Transverse colon (tissue), 4 donors: Measurements from ENCODE around the gene PRKCD. TPM values are rescaled to one million over a fixed set of nuclear protein-coding genes. Genes with fewer than 3 reads are reported as not detected.

Experiments
- DNase-seq: peaks from one replicate; pipeline ENCODE4 v3.0.0-alpha.2; 2019
- H3K27ac ChIP-seq, 4 donors: fragments of 200-600 bp; sonication (generic); 2 replicates each; pipeline ENCODE4 v1.5.1; 2016 to 2018; ENCODE audit warnings: inconsistent platforms in 4 of 4
- H3K27me3 ChIP-seq: fragments of 200-600 bp; sonication (generic); 2 replicates; pipeline ENCODE4 v1.5.1; 2017; ENCODE audit warnings: inconsistent platforms
- H3K36me3 ChIP-seq, 4 donors: fragments of 200-600 bp; sonication (generic); 2 replicates each; pipeline ENCODE4 v1.5.1; 2017 to 2019; ENCODE audit warnings: inconsistent platforms in 4 of 4
- H3K4me1 ChIP-seq, 4 donors: fragments of 200-600 bp; sonication (generic); 2 replicates each; pipeline ENCODE4 v1.5.1; 2017 to 2020; ENCODE audit warnings: inconsistent platforms in 4 of 4
- H3K4me3 ChIP-seq, 4 donors: fragments of 200-600 bp; sonication (generic); 1 replicate in 1 of 4; 2 replicates in 3 of 4; pipeline versions ENCODE4 v1.5.1 to v1.6.1; 2017 to 2019; ENCODE audit warnings: inconsistent platforms in 4 of 4
- H3K9me3 ChIP-seq, 2 donors: fragments of 200-600 bp; sonication (generic); 2 replicates each; pipeline ENCODE4 v1.5.1; 2017 to 2019; ENCODE audit warnings: inconsistent platforms in 2 of 2
- EP300 ChIP-seq: sonication (generic); formaldehyde crosslinking; IDR thresholded peaks from one replicate; pipeline ENCODE4 v1.6.1; 2017; ENCODE audit warnings: antibody characterized with exemption, low read depth
- POLR2A ChIP-seq: fragments of 450-650 bp; IDR thresholded peaks from one replicate; pipeline ENCODE4 v1.6.1; 2016; ENCODE audit warnings: antibody characterized with exemption, mild to moderate bottlenecking, moderate library complexity
- POLR2AphosphoS5 ChIP-seq, 3 donors: sonication (generic); formaldehyde crosslinking; IDR thresholded peaks; one replicate each; pipeline ENCODE4 v1.6.1; 2016; ENCODE audit warnings: antibody characterized with exemption in 3 of 3
- WGBS, 2 donors: methylation state at CpG; one replicate each; pipeline ENCODE4 v1.1.5; 2018; ENCODE audit warnings: low coverage in 1 of 2; 5-methylcytosine and 5-hydroxymethylcytosine counted together
- in situ Hi-C, 4 donors: fragments of 200-750 bp; cut with MboI; loops; one replicate each; pipeline versions ENCODE4 v1.15.0 to v1.15.1; 2017; ENCODE audit warnings: low sequenced_read_pairs in 3 of 4, low pct_ligation_motif_present in 1 of 4, low pct_unique_long_range_greater_than_20kb in 1 of 4
- intact Hi-C: fragments of 100-400 bp; cut with DNase I; formaldehyde crosslinking; loops from one replicate; pipeline ENCODE4 v1.15.1; 2023; ENCODE audit warnings: low total_unique reads
- total RNA-seq, 4 donors: library from RNA; depleted of rRNA; stranded (reverse); fragments of >200 nt; gene quantifications; one replicate each; pipeline ENCODE4 v1.1.0, GENCODE V29; 2016
- TF ChIP-seq, protein P1 (sequence below), 5 experiments: fragments of 200-600 bp in 3 of 5; fragments of 450-650 bp in 2 of 5; sonication (generic) in 3 of 5; IDR thresholded peaks; 1 replicate in 2 of 5; 2 replicates in 3 of 5; pipeline ENCODE4 v1.5.1; 2016 to 2017; ENCODE audit warnings: antibody characterized with exemption in 5 of 5, inconsistent platforms in 3 of 5, mild to moderate bottlenecking in 2 of 5, moderate library complexity in 1 of 5

PRKCD gene
- total RNA-seq, 4 donors from 2014 or later, result 43.8 to 78.9 (median 55.9) TPM

- no peak overlapping the region for H3K4me3 ChIP-seq
- no peak for TF ChIP-seq POLR2AphosphoS5 (IDR thresholded peaks at IDR 0.05)
- TF ChIP-seq, protein P1, sequence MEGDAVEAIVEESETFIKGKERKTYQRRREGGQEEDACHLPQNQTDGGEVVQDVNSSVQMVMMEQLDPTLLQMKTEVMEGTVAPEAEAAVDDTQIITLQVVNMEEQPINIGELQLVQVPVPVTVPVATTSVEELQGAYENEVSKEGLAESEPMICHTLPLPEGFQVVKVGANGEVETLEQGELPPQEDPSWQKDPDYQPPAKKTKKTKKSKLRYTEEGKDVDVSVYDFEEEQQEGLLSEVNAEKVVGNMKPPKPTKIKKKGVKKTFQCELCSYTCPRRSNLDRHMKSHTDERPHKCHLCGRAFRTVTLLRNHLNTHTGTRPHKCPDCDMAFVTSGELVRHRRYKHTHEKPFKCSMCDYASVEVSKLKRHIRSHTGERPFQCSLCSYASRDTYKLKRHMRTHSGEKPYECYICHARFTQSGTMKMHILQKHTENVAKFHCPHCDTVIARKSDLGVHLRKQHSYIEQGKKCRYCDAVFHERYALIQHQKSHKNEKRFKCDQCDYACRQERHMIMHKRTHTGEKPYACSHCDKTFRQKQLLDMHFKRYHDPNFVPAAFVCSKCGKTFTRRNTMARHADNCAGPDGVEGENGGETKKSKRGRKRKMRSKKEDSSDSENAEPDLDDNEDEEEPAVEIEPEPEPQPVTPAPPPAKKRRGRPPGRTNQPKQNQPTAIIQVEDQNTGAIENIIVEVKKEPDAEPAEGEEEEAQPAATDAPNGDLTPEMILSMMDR (IDR thresholded peaks at IDR 0.05), result no peak
- TF ChIP-seq EP300, result no peak
- TF ChIP-seq POLR2A, result no peak
- intact Hi-C loops, result no loop called here
- 87 to 92% methylated on average over 2 of the region's 2 CpGs for WGBS, 2 donors
- peaks cover 14 to 24% (median 20%) of the 10 kb centered on the region in 4 donors for H3K4me1 ChIP-seq
- DNase-seq, result no peak
- H3K9me3 ChIP-seq, result no peaks in the 10 kb centered on the region
- no peak overlapping the region for H3K27ac ChIP-seq
- in situ Hi-C loops, result no loop called here
- H3K36me3 ChIP-seq, result peaks cover 0 to 37% (median 18%) of the 10 kb centered on the region in 4 donors
- no peaks in the 10 kb centered on the region for H3K27me3 ChIP-seq
Measured at GRCh38 chr3:53126601-53127000, 34.4 kb upstream of the PRKCD start.

DNA sequence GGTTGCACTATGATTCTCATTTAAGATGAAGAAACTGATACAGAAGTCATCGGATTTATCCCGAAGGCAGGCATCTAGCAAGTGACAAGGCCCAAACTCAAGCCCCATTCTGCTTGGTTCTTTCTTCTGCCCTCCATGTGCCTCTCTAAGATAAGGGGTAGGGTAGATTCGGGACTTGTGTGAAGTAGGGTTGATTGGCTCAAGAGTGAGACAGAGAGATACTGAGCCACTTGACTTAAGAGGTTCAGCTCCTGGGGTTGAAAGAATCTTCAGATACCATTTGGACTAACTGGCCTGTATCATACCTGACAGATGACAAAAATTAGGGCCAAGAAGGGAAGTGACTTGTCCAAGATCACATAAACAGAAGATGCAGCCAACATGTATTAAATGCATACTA lies 31.7 kb upstream of the PRKCD start:
- Histone ChIP-seq H3K36me3 (peaks cover 0 to 16% (median 5%) of the 10 kb centered on the region in 4 donors), H3K27ac (peak overlapping the region; percentile 81 to 95 (median 94)), H3K4me3 (peak overlapping the region in 3 of 4 donors; percentile 63 to 97 (median 78)), H3K27me3 (no peaks in the 10 kb centered on the region), H3K4me1 (peaks cover 14 to 26% (median 21%) of the 10 kb centered on the region in 4 donors), H3K9me3 (no peaks in the 10 kb centered on the region)
- TF ChIP-seq POLR2AphosphoS5 (IDR thresholded peaks at IDR 0.05), result no peak
- TF ChIP-seq, protein P1 (IDR thresholded peaks at IDR 0.05), result no peak
- no peak for TF ChIP-seq EP300
- TF ChIP-seq POLR2A, result no peak
- 42 to 60% methylated on average over 2 to 3 of the region's 3 CpGs for WGBS, 2 donors
- DNase-seq, result no peak
- in situ Hi-C loops (no loop called here), intact Hi-C loops (no loop called here)

DNA sequence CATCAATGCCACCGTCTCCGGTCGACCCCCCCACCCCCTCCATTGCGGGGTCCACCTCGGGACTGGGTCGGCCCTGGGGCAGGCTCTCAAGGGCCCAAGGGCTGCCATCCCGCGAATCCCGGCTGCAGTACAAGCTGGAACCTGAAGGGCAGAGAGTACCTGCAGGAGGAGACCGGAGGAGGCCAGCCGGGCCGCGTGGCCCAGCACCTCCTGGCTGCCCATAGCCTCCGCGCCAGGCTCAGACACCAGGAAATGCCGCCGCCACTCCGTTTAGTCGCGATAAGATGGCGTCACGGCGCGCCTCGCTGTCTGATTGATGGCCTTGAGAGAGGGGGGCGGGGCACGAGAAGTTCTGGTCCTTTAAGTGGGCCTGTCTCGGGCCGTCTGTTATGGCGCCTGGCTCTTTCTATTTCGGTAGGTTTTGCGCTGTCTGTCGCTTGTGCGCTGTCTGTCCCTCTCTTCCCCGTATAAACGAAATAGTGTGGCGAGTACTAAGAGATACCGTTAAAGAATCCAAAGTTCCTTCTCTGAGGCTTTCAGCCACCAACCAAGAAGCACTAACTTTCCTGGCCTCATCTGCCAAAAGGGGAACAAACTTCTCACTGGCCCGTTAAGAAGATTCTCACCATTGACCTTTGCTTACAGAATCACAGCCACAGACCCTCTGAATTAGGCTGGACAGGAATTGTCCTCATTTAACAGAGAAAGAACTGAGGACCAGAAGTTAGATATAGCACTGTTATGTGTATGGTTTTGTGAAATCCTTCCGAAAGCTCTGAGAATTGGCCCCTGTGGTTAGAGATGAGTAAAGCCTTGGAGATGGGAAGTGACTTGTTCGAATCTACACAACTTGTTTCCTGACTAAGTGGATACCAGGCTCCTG lies 30.6 kb upstream of the PRKCD start, which contains the start of gene RFT1:
TSS of gene RFT1 (minus strand) at position 257 of the 883 bp plus-strand sequence. CDS start at position 222, 35 bp downstream.
- intact Hi-C loops, result loop anchor here (5.0 kb wide), 1 partner anchor 67 kb away; no protein-coding TSS in a partner anchor
- Histone ChIP-seq H3K9me3 (no peaks in the 10 kb centered on the region), H3K36me3 (peaks cover 0 to 7% (median under 1%) of the 10 kb centered on the region in 4 donors), H3K4me1 (peaks cover 14 to 30% (median 21%) of the 10 kb centered on the region in 4 donors), H3K4me3 (peak within 1 kb of the TSS; percentile 63 to 97 (median 85)), H3K27ac (peak within 1 kb of the TSS; percentile 81 to 95 (median 94)), H3K27me3 (no peaks in the 10 kb centered on the region)
- in situ Hi-C loops, result no loop called here
- TF ChIP-seq, protein P1 (IDR thresholded peaks at IDR 0.05), result peak in 4 of 5 experiments; percentile 15 to 55 (median 30)
- TF ChIP-seq POLR2A, result peak; percentile 81
- peak; percentile 72 to 87 (median 86) for TF ChIP-seq POLR2AphosphoS5 (IDR thresholded peaks at IDR 0.05)
- TF ChIP-seq EP300, result no peak
- peak; percentile 99 for DNase-seq
- 3 to 32% methylated on average over 2 to 35 of the region's 41 CpGs for WGBS, 2 donors

DNA sequence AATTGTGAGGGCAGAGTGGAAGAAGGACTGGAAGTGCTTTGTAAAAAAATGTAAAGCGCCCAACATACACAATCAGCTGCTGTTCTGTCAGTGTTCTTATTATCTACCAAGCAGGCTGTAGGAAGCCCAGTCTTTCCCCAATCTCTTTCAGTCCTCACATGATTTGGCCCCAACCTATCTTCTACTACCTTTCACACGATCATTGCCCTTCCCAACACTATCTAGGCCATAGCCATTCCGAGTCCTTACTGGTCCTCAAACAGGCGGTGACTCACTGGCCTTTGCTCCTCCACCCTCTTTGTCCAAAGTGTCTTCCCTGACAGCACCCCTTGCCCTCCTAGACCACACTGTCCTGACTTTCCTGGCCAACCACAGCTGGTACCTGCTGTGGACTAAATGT lies 29.9 kb upstream of the PRKCD start:
- no peak for TF ChIP-seq EP300
- no peak for TF ChIP-seq POLR2A
- TF ChIP-seq POLR2AphosphoS5 (IDR thresholded peaks at IDR 0.05), result no peak
- TF ChIP-seq, protein P1 (IDR thresholded peaks at IDR 0.05), result no peak
- Histone ChIP-seq H3K27me3 (no peaks in the 10 kb centered on the region), H3K27ac (peak overlapping the region; percentile 81 to 95 (median 94)), H3K36me3 (peaks cover 0 to under 1% (median 0%) of the 10 kb centered on the region in 4 donors), H3K4me3 (peak overlapping the region in 2 of 4 donors; percentile 63 to 97), H3K9me3 (no peaks in the 10 kb centered on the region), H3K4me1 (peaks cover 14 to 30% (median 21%) of the 10 kb centered on the region in 4 donors)
- WGBS, 2 donors, result 88 to 100% methylated on average over 1 to 4 of the region's 4 CpGs
- in situ Hi-C loops, result no loop called here
- DNase-seq, result no peak
- intact Hi-C loops, result loop anchor here (5.0 kb wide), 1 partner anchor 66 kb away; no protein-coding TSS in a partner anchor
